Calu3 (cell line): ENCODE results near the gene INAVA. TPM values are rescaled to one million over a fixed set of nuclear protein-coding genes. Genes with fewer than 3 reads are reported as not detected.

Experiments used
- BruUV-seq: library from RNA; stranded (reverse); fragments of 400-500 nt; replicated peaks from 2 replicates; lab custom pipeline; 2021; lab: Mats Ljungman, UMichigan
- CTCF ChIA-PET: fragments of 300-600 bp; sonication (Branson Sonifier 250); formaldehyde crosslinking; loops from one replicate; lab custom pipeline; 2022; ENCODE audit warnings: antibody characterized with exemption; lab: Charles Lee
- DNase-seq: peaks from one replicate; pipeline ENCODE4 v3.0.0; 2022
- H3K27ac Mint-ChIP-seq: one replicate; pipeline ENCODE4 v1.8.0; 2022; ENCODE audit warnings: mixed read lengths; ENCODE audit not compliant: unreplicated experiment
- H3K27me3 Mint-ChIP-seq: one replicate; pipeline ENCODE4 v1.8.0; 2022; ENCODE audit warnings: mixed read lengths; ENCODE audit not compliant: unreplicated experiment
- H3K36me3 Mint-ChIP-seq: one replicate; pipeline ENCODE4 v1.8.0; 2022; ENCODE audit warnings: mild to moderate bottlenecking, moderate library complexity, mixed read lengths; ENCODE audit not compliant: insufficient read depth, unreplicated experiment
- H3K4me1 Mint-ChIP-seq: one replicate; pipeline ENCODE4 v1.8.0; 2022; ENCODE audit warnings: mild to moderate bottlenecking, low read depth, mixed read lengths; ENCODE audit not compliant: unreplicated experiment
- H3K4me3 Mint-ChIP-seq: one replicate; pipeline ENCODE4 v1.8.0; 2022; ENCODE audit warnings: mild to moderate bottlenecking, low read depth, moderate library complexity, mixed read lengths; ENCODE audit not compliant: unreplicated experiment
- H3K9me3 Mint-ChIP-seq: one replicate; pipeline ENCODE4 v1.8.0; 2022; ENCODE audit warnings: low read depth, mixed read lengths; ENCODE audit not compliant: unreplicated experiment
- intact Hi-C: fragments of 100-400 bp; cut with micrococcal nuclease; formaldehyde crosslinking; loops from one replicate; pipeline ENCODE4 v1.10.0; 2022; ENCODE audit not compliant: unreplicated experiment
- total RNA-seq: library from RNA; stranded (reverse); gene quantifications from 2 replicates; pipeline ENCODE4 v1.2.3, GENCODE V29; 2022
- TF ChIP-seq, protein P1 (sequence below): fragments of 200-600 bp; IDR thresholded peaks from one replicate; pipeline ENCODE4 v1.8.0; 2022; ENCODE audit warnings: antibody characterized with exemption; ENCODE audit not compliant: unreplicated experiment

The INAVA gene
- total RNA-seq, 1 experiment from 2014 or later: 175 TPM

GRCh38 chr1:200951016-200951415 lies 56.3 kb downstream of the INAVA start:
- no peak overlapping the region for H3K4me3 Mint-ChIP-seq
- intact Hi-C loops: no loop called here
- peaks cover 15% of the 10 kb centered on the region for H3K36me3 Mint-ChIP-seq
- no TSS peak for BruUV-seq
- H3K9me3 Mint-ChIP-seq: peaks cover 10% of the 10 kb centered on the region
- no peaks in the 10 kb centered on the region for H3K4me1 Mint-ChIP-seq
- H3K27me3 Mint-ChIP-seq: no peaks in the 10 kb centered on the region
- no peak for DNase-seq
- TF ChIP-seq, protein P1, sequence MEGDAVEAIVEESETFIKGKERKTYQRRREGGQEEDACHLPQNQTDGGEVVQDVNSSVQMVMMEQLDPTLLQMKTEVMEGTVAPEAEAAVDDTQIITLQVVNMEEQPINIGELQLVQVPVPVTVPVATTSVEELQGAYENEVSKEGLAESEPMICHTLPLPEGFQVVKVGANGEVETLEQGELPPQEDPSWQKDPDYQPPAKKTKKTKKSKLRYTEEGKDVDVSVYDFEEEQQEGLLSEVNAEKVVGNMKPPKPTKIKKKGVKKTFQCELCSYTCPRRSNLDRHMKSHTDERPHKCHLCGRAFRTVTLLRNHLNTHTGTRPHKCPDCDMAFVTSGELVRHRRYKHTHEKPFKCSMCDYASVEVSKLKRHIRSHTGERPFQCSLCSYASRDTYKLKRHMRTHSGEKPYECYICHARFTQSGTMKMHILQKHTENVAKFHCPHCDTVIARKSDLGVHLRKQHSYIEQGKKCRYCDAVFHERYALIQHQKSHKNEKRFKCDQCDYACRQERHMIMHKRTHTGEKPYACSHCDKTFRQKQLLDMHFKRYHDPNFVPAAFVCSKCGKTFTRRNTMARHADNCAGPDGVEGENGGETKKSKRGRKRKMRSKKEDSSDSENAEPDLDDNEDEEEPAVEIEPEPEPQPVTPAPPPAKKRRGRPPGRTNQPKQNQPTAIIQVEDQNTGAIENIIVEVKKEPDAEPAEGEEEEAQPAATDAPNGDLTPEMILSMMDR: no peak
- H3K27ac Mint-ChIP-seq: no peak overlapping the region
- CTCF ChIA-PET: no interaction called here

DNA sequence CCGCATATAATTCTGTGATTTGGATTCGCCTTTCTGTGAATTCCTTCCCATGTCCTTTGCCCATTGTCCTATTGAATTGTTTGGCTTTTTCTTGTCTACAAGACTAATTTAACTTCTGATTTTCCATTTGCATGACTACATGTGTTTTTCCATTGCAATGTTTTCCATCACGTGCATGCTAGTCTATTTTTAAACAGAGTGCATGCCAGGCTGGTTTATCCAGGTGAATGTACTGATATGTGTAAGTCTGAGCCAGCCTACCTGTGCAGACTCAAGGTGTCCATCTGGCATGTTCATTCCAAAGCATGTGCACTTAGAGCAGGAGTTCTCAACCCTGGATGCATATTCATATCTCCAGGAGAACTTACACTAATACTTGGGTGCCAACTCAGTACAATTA lies 59.7 kb downstream of the INAVA start:
- Mint-ChIP-seq H3K4me3 (no peak overlapping the region), H3K27me3 (no peaks in the 10 kb centered on the region), H3K27ac (no peak overlapping the region), H3K9me3 (no peaks in the 10 kb centered on the region), H3K4me1 (no peaks in the 10 kb centered on the region), H3K36me3 (peaks cover 9% of the 10 kb centered on the region)
- intact Hi-C loops: no loop called here
- CTCF ChIA-PET: interaction anchor here (0.9 kb wide), 1 partner anchor 17 kb away, joined by 3 read pairs; no protein-coding TSS in a partner anchor
- BruUV-seq: no TSS peak
- no peak for DNase-seq
- TF ChIP-seq, protein P1: no peak

- CTCF ChIA-PET: no interaction called here
- peaks cover 13% of the 10 kb centered on the region for H3K36me3 Mint-ChIP-seq
- TF ChIP-seq, protein P1: no peak
- no peaks in the 10 kb centered on the region for H3K9me3 Mint-ChIP-seq
- no peak for DNase-seq
- intact Hi-C loops: no loop called here
- no TSS peak for BruUV-seq
- H3K27ac Mint-ChIP-seq: no peak overlapping the region
- H3K4me1 Mint-ChIP-seq: no peaks in the 10 kb centered on the region
- H3K4me3 Mint-ChIP-seq: no peak overlapping the region
- H3K27me3 Mint-ChIP-seq: no peaks in the 10 kb centered on the region
These were observed 63.9 kb downstream of the INAVA start for GRCh38 chr1:200958597-200958996.

GRCh38 chr1:200959411-200959921 lies 64.8 kb downstream of the INAVA start:
- Mint-ChIP-seq H3K9me3 (no peaks in the 10 kb centered on the region), H3K36me3 (peaks cover 12% of the 10 kb centered on the region), H3K27ac (no peak overlapping the region), H3K4me1 (no peaks in the 10 kb centered on the region), H3K27me3 (no peaks in the 10 kb centered on the region), H3K4me3 (no peak overlapping the region)
- intact Hi-C loops: no loop called here
- TF ChIP-seq, protein P1: no peak
- CTCF ChIA-PET: no interaction called here
- DNase-seq: no peak
- no TSS peak for BruUV-seq
